GM12891 (cell line): Measurements from ENCODE around the gene GRIK2.

ENCODE experiments used
- POLR2A ChIP-seq: IDR thresholded peaks from 2 replicates; pipeline ENCODE4 v1.6.1; 2011; ENCODE audit warnings: low read depth, low read length, control low read depth
- POLR2AphosphoS5 ChIP-seq: IDR thresholded peaks from 2 replicates; pipeline ENCODE4 v1.6.1; 2011; ENCODE audit warnings: low read depth, low read length, control low read depth
- POU2F2 ChIP-seq: IDR thresholded peaks from 2 replicates; pipeline ENCODE4 v1.6.1; 2011; ENCODE audit warnings: low read depth, mild to moderate bottlenecking, control low read depth, low read length, moderate library complexity
- SPI1 ChIP-seq: IDR thresholded peaks from 2 replicates; pipeline ENCODE4 v1.6.1; 2011; ENCODE audit warnings: low read depth, low read length, control low read depth
- TAF1 ChIP-seq: IDR thresholded peaks from 2 replicates; pipeline ENCODE4 v1.6.1; 2011; ENCODE audit warnings: low read depth, low read length, control low read depth

DNA sequence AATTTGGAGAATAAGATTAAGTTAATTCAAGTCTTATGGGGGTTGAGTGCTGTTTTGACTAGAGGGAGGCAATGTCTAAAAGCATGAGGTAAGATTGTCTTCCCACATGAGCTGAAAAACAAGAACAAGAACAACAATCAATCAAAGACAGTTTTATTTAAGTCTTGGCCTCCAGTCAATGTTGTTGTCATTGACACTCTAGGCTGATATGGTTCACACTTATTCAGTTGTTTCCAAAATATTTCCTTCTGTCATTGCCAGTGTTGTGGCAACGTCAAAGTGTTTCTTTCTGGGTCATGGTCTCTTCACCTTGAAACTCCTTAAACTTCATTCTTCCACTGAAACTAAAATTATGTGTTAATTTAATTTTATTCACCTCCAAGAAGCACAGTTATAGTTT lies 72.4 kb downstream of the GRIK2 start:
- TF ChIP-seq POLR2A, result no peak
- no peak for TF ChIP-seq POLR2AphosphoS5
- TF ChIP-seq TAF1, result no peak
- TF ChIP-seq SPI1, result no peak
- no peak for TF ChIP-seq POU2F2
